Hepatocyte (in vitro differentiated cells): ENCODE measurements around the gene ADAM8. TPM values are rescaled to one million over a fixed set of nuclear protein-coding genes. Genes with fewer than 3 reads are reported as not detected.

Experiments used
- DNase-seq: peaks from one replicate; pipeline ENCODE4 v3.0.0-alpha.2; 2016; ENCODE audit warnings: low spot score
- H2AFZ ChIP-seq: fragments of 200-600 bp; sonication (generic); 2 replicates; pipeline ENCODE4 v1.6.0; 2016; ENCODE audit warnings: antibody characterized with exemption, mild to moderate bottlenecking
- H3K27ac ChIP-seq: fragments of 200-600 bp; sonication (generic); 2 replicates; pipeline ENCODE4 v1.5.1; 2016; ENCODE audit warnings: mild to moderate bottlenecking
- H3K27me3 ChIP-seq: fragments of 200-600 bp; sonication (generic); 2 replicates; pipeline ENCODE4 v1.6.1; 2016
- H3K36me3 ChIP-seq: fragments of 200-600 bp; sonication (generic); replicated peaks from 2 replicates; pipeline ENCODE4 v1.5.1; 2016; ENCODE audit warnings: low read depth; ENCODE audit not compliant: insufficient read depth
- H3K4me1 ChIP-seq: fragments of 200-600 bp; sonication (generic); 2 replicates; pipeline ENCODE4 v1.5.1; 2016; ENCODE audit warnings: mild to moderate bottlenecking, moderate library complexity; ENCODE audit not compliant: insufficient read depth
- H3K4me2 ChIP-seq: fragments of 200-600 bp; sonication (generic); 2 replicates; pipeline ENCODE4 v1.6.0; 2016
- H3K4me3 ChIP-seq: fragments of 200-600 bp; sonication (generic); 2 replicates; pipeline ENCODE4 v1.5.1; 2016; ENCODE audit warnings: mild to moderate bottlenecking
- H3K79me2 ChIP-seq: fragments of 200-600 bp; sonication (generic); 2 replicates; pipeline ENCODE4 v1.6.0; 2017; ENCODE audit warnings: mild to moderate bottlenecking
- H3K9me2 ChIP-seq: fragments of 200-600 bp; sonication (generic); replicated peaks from 2 replicates; pipeline ENCODE4 v1.6.0; 2017; ENCODE audit warnings: mild to moderate bottlenecking; ENCODE audit not compliant: insufficient read depth
- H3K9me3 ChIP-seq: fragments of 200-600 bp; sonication (generic); 2 replicates; pipeline ENCODE4 v1.5.1; 2016; ENCODE audit warnings: low read depth, mild to moderate bottlenecking
- H4K20me1 ChIP-seq: fragments of 200-600 bp; sonication (generic); 2 replicates; pipeline ENCODE4 v1.6.0; 2016; ENCODE audit warnings: mild to moderate bottlenecking; ENCODE audit not compliant: insufficient read depth, poor library complexity, severe bottlenecking
- CTCF ChIP-seq: fragments of 200-600 bp; sonication (generic); IDR thresholded peaks from 2 replicates; pipeline ENCODE4 v1.5.1; 2016; ENCODE audit warnings: antibody characterized with exemption, mild to moderate bottlenecking; ENCODE audit not compliant: poor library complexity
- EZH2 ChIP-seq: fragments of 200-600 bp; sonication (generic); IDR thresholded peaks from 2 replicates; pipeline ENCODE4 v1.6.1; 2016; ENCODE audit warnings: antibody characterized with exemption, mild to moderate bottlenecking, borderline replicate concordance
- EZH2phosphoT487 ChIP-seq: fragments of 200-600 bp; sonication (generic); IDR thresholded peaks from one replicate; pipeline ENCODE4 v1.6.1; 2018; ENCODE audit warnings: antibody characterized with exemption, mild to moderate bottlenecking, low read depth, moderate library complexity; ENCODE audit not compliant: unreplicated experiment, severe bottlenecking
- WGBS: methylation state at CpG from one replicate; pipeline ENCODE4 v1.1.6; 2016; ENCODE audit warnings: low lambda C conversion rate; ENCODE audit errors: missing lambda C conversion rate; 5-methylcytosine and 5-hydroxymethylcytosine counted together
- polyA plus RNA-seq: library from polyadenylated mRNA; unstranded; fragments of >200 nt; fragmentation: Nextera tagmentation; extraction: Ambion mirVana; gene quantifications from 2 replicates; pipeline ENCODE4 v1.2.1, GENCODE V29; 2016
- total RNA-seq: library from RNA; depleted of rRNA; stranded (reverse); fragments of >200 nt; gene quantifications from 2 replicates; pipeline ENCODE4 v1.2.3, GENCODE V29; 2014

ADAM8 gene
- total and polyA plus RNA-seq, 2 experiments from 2014 or later, result 1.9 to 3.0 TPM

- H3K4me3 ChIP-seq, result no peak overlapping the region
- H3K27ac ChIP-seq, result no peak overlapping the region
- TF ChIP-seq EZH2 (no peak), EZH2phosphoT487 (no peak), CTCF (no peak)
- no peaks in the 10 kb centered on the region for H3K79me2 ChIP-seq
- no peaks in the 10 kb centered on the region for H3K9me3 ChIP-seq
- DNase-seq, result no peak
- no peaks in the 10 kb centered on the region for H4K20me1 ChIP-seq
- no peak overlapping the region for H3K4me2 ChIP-seq
- peaks cover 24% of the 10 kb centered on the region for H3K4me1 ChIP-seq
- H3K27me3 ChIP-seq, result no peaks in the 10 kb centered on the region
- no peaks in the 10 kb centered on the region for H3K36me3 ChIP-seq
- no peak overlapping the region for H2AFZ ChIP-seq
- WGBS, result 94% methylated on average over 38 of the region's 38 CpGs
- no peaks in the 10 kb centered on the region for H3K9me2 ChIP-seq
These were observed 5.1 kb upstream of the ADAM8 start for GRCh38 chr10:133281628-133282372.

- peaks cover 31% of the 10 kb centered on the region for H3K4me1 ChIP-seq
- no peaks in the 10 kb centered on the region for H4K20me1 ChIP-seq
- WGBS, result 98% methylated on average over 13 of the region's 15 CpGs
- no peak for TF ChIP-seq EZH2phosphoT487
- no peak for TF ChIP-seq EZH2
- TF ChIP-seq CTCF, result no peak
- no peak overlapping the region for H3K27ac ChIP-seq
- no peak overlapping the region for H3K4me2 ChIP-seq
- peaks cover 5% of the 10 kb centered on the region for H3K27me3 ChIP-seq
- no peak for DNase-seq
- H3K79me2 ChIP-seq, result no peaks in the 10 kb centered on the region
- no peaks in the 10 kb centered on the region for H3K36me3 ChIP-seq
- no peaks in the 10 kb centered on the region for H3K9me2 ChIP-seq
- no peak overlapping the region for H3K4me3 ChIP-seq
- H3K9me3 ChIP-seq, result no peaks in the 10 kb centered on the region
- no peak overlapping the region for H2AFZ ChIP-seq
These were observed 4.4 kb upstream of the ADAM8 start for GRCh38 chr10:133281084-133281483.

- 75% methylated on average over 8 of the region's 10 CpGs for WGBS
- Histone ChIP-seq H3K4me2 (no peak overlapping the region), H3K27me3 (peaks cover 11% of the 10 kb centered on the region), H3K27ac (no peak overlapping the region), H3K9me2 (no peaks in the 10 kb centered on the region), H3K79me2 (no peaks in the 10 kb centered on the region), H3K36me3 (no peaks in the 10 kb centered on the region), H3K4me1 (peaks cover 32% of the 10 kb centered on the region), H4K20me1 (no peaks in the 10 kb centered on the region), H3K9me3 (no peaks in the 10 kb centered on the region), H3K4me3 (no peak overlapping the region), H2AFZ (no peak overlapping the region)
- TF ChIP-seq CTCF, result no peak
- no peak for TF ChIP-seq EZH2
- no peak for TF ChIP-seq EZH2phosphoT487
- no peak for DNase-seq
These were observed 3.9 kb upstream of the ADAM8 start for GRCh38 chr10:133280391-133281059.
